HG03342 (cell line): Measurements from ENCODE around the gene JAM3.

Source experiments
- ATAC-seq: cut with Tn5 transposase; IDR thresholded peaks from one replicate; pipeline ENCODE4 v1.9.1; 2021; ENCODE audit warnings: mild to moderate bottlenecking, moderate library complexity; ENCODE audit not compliant: unreplicated experiment

The JAM3 gene

GRCh38 chr11:134142536-134142935 lies 73.7 kb downstream of the JAM3 start:
- ATAC-seq = no peak

GRCh38 chr11:134143801-134144200 lies 74.9 kb downstream of the JAM3 start:
- ATAC-seq = no peak

GRCh38 chr11:134144744-134145143 lies 75.9 kb downstream of the JAM3 start:
- no peak for ATAC-seq

DNA sequence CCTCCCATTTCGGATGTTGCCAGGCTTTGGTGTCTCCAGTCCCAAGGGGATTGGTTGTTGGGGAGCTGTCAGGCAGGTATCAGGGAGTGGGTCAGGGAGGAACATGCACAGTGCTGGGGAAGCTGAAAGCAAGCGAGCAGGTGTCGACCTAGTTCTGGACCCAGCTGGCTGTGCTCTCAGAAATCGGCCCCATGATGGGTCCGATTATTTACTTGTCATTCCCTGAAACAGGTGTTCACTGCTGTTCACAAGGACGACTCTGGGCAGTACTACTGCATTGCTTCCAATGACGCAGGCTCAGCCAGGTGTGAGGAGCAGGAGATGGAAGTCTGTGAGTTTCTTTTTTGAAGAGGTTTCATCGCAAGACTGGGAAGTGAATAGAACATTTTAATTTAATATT lies 76.8 kb downstream of the JAM3 start:
- no peak for ATAC-seq

DNA sequence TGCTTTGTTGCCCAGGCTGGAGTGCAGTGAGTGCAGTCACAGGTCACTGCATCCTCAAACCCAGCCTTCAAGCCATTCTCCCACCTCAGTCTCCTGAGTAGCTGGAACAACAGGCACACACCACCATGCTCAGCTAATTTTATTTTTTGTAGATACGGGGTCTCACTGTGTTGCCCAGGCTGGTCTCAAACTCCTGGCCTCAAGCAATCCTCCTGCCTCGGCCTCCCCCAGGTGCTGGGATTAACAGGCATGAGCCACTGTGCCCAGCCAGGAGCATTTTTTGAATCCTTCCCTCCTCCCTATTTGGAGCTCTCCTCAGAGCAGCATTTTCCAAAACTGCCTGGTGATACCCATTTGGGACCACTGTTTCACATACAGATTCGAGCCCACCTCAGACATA lies 77.7 kb downstream of the JAM3 start:
- no peak for ATAC-seq

- ATAC-seq = no peak
Measured at GRCh38 chr11:134149371-134149770, 80.5 kb downstream of the JAM3 start.

- ATAC-seq = no peak
Measured at GRCh38 chr11:134150195-134150903, 81.5 kb downstream of the JAM3 start.

DNA sequence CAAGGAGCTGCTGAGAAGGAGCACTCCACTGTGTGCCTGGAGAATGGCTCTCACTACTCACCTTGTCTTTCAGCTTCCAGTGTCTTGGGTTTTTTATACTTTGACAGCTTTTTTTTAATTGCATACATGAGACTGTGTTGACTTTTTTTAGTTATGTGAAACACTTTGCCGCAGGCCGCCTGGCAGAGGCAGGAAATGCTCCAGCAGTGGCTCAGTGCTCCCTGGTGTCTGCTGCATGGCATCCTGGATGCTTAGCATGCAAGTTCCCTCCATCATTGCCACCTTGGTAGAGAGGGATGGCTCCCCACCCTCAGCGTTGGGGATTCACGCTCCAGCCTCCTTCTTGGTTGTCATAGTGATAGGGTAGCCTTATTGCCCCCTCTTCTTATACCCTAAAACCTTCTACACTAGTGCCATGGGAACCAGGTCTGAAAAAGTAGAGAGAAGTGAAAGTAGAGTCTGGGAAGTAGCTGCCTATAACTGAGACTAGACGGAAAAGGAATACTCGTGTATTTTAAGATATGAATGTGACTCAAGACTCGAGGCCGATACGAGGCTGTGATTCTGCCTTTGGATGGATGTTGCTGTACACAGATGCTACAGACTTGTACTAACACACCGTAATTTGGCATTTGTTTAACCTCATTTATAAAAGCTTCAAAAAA lies 82.3 kb downstream of the JAM3 start:
- no peak for ATAC-seq

- ATAC-seq = no peak
Measured at GRCh38 chr11:134152696-134153095, 83.8 kb downstream of the JAM3 start.

DNA sequence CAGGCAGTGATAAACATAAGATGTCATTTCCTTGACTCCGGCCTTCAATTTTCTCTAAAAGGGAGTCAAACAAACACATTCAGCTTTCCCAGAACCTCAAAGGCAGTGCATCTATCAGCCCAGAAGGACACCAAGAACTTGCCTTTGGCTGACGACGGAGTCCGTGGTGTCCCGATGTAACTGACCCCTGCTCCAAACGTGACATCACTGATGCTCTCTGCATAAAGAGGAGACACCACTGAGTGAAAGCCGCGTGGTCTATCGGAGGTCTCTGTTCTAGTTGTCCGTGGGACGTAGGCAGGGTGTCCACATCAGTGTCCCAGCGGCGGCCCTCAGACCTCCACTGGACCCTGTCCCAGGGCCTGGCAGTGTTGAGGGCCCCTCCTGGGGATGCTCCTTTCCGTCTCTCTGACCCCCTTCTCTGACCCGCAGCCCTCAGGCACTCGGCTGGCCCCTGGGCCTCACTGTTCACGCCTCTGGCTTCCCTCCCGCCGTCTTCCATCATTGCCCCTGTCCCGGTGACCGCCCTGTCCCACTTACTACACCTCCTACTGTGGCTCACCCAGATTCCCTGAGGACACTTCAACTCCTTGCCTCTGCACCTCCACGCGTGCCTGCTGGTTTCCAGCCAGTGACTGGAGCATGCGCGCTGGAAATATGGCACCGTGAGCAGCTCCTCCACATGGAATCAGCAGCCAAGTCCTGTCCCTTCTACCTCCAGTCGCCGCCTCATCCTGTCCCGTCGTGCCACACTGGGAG lies 84.5 kb downstream of the JAM3 start:
- no peak for ATAC-seq

- no peak for ATAC-seq
Measured at GRCh38 chr11:134154441-134154840, 85.6 kb downstream of the JAM3 start.

DNA sequence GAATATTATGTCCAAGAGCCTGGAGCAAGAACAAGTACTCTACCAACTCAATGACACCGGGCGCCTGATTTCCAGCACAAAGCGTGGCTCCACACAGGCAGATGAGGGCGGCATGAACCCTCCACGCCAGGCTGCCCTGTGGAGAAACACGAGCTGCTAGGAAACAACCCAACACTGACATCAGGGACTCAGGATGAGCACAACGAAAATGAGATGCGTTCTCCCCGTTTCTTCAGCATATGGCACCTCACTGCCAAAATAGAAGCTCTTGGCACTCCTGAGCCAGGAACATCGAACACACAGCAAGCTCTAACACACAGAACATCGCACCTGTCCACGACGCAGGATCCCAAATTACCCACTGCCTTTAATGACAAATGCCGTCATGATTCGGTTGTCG lies 86.6 kb downstream of the JAM3 start:
- no peak for ATAC-seq

DNA sequence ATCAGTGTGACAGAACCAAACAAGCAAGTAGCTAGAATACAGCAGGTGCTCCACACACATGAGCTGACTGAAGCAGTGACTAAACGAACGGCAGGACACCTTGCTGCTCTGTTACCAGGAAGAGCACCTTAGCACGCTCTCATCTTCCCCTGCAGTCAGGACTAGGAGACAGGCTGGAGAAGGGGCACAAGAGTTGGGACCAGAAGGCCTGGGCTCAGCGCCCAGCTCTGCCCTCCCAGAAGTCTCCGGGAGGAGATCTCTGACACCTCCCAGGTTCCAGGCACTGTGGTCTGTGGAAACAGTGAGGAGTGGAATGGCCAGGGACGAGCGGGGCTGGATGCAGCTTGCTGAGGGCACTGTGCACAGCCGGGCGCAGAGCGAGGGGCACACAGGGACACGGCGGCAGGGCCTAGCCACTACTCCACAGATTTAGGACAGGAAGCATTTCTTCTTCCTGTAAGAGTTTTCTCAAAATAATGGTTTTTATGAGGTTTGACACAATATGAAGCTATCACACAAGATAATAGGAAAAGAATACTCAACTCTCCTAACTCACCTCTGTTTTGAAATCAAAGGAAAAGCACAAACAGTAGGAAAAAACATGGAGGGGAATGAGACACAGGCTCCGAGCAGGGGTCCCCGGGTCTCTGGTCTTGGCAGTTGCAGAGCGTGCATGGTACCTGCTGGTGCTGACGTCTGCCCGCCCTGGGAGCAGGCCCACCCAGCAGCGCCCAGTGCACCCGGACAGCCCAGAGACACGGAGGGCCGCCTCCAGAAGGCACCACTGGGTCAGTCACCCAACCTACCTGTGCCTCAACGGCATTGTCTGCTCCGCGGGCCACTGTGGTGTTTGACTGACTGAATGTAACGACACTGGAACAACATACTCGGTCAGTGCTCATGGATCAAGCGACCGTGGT lies 87.3 kb downstream of the JAM3 start:
- no peak for ATAC-seq

- ATAC-seq = no peak
Measured at GRCh38 chr11:134157451-134157850, 88.6 kb downstream of the JAM3 start.

DNA sequence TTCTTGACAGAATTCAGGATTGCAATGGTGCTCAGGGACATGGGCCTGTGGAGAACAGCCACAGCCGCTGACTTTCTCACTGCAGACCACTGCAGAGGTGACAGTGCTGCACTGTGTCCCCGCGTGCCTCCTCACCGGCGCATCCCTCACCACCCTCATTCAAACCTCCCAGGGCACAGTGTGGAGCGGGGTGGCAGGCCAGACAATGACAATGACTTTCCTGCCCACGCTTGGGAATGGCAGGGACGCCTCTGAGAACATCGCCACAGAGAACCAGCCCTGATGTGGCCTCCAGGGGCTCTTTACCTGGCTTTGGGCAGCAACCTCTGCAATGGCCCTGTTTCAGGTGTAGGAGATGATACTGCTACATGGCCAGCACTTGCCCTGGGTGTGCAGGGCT lies 89.2 kb downstream of the JAM3 start:
- ATAC-seq = no peak

DNA sequence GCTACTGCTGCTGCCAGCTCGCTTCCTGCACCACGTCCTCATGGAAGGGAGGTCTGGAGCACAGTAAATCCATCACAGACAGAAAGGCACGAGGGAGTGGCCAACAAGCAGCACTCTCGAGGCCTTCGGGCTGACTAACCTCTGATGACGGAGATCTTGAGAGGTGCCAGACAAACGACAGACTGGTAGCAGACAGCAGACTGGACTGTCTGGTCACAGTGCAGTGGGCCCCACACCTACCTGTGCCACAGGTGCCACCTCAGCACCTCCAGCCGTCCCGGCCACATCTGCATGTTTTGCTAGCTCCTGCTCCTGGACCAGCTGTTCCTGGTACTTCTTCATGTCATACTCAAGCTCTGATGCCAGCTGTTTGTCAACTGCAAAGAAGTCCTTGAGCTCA lies 90.8 kb downstream of the JAM3 start:
- no peak for ATAC-seq

DNA sequence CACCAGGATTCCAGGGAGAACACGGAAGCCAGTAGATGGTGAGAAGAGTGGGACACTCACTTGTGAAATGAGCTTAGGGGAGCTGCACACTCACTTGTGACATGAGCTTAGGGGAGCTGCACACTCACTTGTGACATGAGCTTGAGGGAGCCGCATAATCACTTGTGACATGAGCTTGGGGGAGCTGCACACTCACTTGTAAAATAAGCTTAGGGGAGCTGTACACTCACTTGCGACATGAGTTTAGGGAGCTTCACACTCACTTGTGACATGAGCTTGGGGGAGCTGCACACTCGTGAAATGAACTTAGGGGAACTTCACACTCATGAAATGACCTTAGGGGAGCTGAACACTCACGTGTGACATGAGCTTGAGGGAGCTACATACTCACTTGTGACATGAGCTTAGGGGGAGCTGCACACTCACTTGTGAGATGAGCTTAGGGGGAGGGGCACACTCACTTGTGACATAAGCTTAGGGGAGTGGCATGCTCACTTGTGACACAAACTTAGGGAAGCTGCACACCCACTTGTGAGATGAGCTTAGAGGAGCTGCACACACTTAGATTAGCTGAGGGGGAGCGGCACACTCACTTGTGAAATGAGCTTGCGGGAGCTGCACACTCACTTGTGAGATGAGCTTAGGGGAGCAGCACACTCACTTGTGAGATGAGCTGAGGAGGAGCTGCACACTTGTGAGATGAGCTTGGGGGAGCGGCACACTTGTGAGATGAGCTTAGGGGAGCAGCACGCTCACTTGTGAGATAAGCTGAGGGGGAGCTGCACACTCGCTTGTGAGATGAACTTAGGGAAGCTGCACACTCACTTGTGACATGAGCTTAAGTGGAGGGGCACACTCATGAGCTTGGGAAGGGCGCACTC lies 95.9 kb downstream of the JAM3 start:
- ATAC-seq = no peak

- ATAC-seq = no peak
Measured at GRCh38 chr11:134170177-134170918, 101.5 kb downstream of the JAM3 start.

GRCh38 chr11:134170919-134171281 lies 102.0 kb downstream of the JAM3 start:
- ATAC-seq = no peak
